ENCODE measurements around the gene PNMA8B.

DNA sequence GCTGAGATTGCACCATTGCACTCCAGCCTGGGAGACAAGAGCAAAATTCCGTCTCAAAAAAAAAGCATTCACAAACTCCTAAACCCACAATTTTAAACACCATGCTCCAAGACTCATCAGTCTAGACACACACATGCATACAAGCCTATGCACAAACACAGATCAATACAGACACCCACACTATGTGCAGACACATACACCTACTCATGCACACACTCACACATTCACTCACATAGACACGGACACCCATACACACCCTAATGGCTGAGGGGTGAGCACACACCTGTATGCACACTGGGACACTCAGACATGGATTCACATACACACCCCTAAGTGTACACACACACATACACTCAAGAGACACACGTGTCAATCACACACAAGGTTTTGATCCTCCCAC is 9.3 kb downstream of the PNMA8B start:
- TF ChIP-seq, protein P1, sequence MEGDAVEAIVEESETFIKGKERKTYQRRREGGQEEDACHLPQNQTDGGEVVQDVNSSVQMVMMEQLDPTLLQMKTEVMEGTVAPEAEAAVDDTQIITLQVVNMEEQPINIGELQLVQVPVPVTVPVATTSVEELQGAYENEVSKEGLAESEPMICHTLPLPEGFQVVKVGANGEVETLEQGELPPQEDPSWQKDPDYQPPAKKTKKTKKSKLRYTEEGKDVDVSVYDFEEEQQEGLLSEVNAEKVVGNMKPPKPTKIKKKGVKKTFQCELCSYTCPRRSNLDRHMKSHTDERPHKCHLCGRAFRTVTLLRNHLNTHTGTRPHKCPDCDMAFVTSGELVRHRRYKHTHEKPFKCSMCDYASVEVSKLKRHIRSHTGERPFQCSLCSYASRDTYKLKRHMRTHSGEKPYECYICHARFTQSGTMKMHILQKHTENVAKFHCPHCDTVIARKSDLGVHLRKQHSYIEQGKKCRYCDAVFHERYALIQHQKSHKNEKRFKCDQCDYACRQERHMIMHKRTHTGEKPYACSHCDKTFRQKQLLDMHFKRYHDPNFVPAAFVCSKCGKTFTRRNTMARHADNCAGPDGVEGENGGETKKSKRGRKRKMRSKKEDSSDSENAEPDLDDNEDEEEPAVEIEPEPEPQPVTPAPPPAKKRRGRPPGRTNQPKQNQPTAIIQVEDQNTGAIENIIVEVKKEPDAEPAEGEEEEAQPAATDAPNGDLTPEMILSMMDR (conservative IDR thresholded peaks at IDR 0.05; ENCODE audit: low read depth, low read length): no peak
- no peak for TF ChIP-seq EZH2 (IDR thresholded peaks at IDR 0.05; ENCODE audit: borderline replicate concordance, low read depth, low read length, poor library complexity, severe bottlenecking)
